ENCODE data around the gene LCOR.
"Not testable (repeated sequence)": the region's sequence is repeated elsewhere in the genome, so short reads cannot be mapped to it uniquely, and the experiment has no call there.

LCOR gene

DNA sequence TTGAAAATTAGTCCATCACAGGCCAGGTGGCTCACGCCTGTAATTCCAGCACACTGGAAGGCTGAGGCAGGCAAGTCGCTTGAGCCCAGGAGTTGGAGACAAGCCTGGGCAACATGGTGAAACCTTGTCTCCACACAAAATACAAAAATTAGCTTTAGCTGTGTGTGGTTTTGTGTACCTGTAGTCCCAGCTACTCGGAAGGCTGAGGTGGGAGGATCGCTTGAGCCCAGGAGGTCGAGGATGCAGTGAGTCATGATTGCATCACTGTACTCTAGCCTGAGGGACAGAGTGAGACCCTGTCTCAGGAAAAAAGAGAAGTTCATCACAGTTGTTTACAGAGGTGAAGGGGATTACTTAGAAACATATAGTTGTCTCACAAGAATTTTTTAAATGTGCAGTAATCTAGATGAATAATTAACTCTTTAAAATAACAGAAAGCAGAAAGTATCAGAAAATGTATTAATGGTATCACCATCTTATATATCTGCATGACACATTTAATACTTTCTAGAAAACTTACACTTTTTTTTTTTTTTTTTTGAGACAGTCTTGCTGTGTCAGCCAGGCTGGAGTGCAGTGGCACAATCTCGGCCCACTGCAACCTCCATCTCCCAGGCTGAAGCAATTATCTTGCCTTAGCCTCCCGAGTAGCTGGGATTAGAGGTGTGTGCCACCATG, 8.9 kb downstream of the LCOR start:
- DNase-seq, result no peak

DNA sequence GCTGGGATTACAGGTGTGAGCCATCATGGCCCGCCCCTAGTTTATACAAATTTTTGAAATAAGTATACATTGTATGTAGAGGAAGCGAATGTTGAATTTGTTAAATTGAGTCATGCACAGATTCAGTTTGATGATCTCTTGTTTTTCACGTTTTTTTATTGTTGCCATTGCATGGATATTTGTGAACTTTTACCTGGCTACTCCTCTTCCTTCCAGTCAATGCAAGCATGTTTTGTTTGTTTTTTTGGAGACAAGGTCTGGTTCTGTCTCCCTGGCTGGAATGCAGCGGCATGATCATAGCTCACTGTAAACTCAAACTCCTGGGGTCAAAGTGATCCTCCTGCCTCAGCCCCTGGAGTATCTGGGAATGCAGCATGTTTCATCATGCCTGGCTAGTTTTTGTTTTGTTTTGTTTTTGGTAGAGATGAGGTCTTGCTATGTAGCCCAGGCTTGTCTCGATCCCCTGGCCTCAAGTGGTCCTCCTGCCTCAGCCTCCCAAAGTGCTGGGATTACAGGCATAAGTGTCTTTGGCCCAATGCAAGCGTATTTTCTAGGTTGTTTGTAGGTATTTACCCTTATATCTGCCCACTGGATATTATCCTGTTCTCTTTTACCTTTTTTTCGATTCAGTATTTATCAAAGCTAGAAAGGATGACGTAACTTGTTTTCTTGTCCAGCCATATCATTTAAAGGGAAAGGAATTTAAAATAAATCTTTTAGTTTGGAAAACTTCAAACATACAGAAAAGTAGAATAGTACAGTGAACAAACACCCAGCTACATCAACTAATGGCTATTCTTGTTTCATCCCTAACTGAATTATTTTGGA, 11.0 kb downstream of the LCOR start:
- no peak for DNase-seq

DNA sequence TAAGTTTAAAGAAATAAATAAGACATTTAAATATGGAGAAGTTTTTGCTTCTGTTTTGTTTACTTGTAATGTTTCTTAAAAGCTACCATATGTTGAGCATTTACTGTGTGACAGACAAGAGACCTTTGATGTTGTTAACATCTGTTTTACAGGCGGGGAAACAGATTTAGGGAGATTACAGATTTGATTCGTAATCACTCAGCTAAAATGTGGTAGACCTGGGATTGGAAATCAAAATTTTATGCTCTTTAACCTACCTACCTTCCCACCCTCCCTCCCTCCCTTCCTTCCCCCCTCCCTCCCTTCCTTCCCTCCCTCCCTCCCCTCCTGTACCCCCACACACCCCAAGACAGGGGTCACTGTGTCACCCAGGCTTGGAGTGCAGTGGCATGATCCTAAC, 11.7 kb downstream of the LCOR start:
- no peak for DNase-seq

DNA sequence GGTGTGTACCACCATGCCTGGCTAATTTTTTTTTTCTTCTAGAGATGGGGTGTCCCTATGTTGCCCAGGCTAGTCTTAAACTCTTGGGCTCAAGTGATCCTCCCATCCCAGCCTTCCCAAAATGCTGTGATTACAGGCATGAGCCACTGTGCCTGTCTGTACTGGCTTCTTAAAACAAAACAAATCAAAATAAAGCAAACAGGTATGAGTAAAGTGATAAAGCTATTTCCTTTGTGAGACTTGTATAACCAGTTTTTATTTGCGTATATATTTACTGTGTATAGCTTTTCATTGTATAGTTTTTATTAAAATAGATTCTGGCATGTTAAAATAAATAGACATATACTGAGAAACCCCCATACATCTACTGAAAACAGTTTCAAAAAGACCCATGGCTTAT, 14.3 kb downstream of the LCOR start:
- no peak for DNase-seq

DNA sequence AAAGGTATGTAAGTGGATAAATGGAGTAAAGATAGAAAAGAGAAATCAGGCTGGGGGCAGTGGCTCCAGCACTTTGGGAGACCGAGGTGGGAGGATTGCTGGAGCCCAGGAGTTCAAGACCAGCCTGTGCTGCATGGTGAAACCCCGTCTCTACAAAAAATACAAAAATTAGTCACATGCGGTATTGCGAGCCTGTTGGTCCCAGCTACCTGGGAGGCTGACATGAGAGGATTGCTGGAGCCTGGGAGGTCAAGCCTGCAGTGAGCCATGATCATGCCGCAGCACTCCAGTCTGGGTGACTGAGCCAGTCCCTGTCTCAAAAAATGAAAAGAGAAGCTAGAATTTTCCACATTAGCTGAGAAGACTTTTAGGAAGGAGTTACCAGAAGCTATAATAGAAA, 14.8 kb downstream of the LCOR start:
- no peak for DNase-seq

GRCh38 chr10:96847356-96847755, 15.3 kb downstream of the LCOR start:
- not testable (repeated sequence) for DNase-seq

- DNase-seq, result no peak
These were observed 18.0 kb downstream of the LCOR start for GRCh38 chr10:96850113-96850512.

- DNase-seq, result no peak
These were observed 18.7 kb downstream of the LCOR start for GRCh38 chr10:96850825-96851224.

- no peak for DNase-seq
These were observed 19.2 kb downstream of the LCOR start for GRCh38 chr10:96851281-96851680.

- DNase-seq, result no peak
These were observed 24.2 kb downstream of the LCOR start for GRCh38 chr10:96856317-96856716.

- no peak for DNase-seq
These were observed 25.4 kb downstream of the LCOR start for GRCh38 chr10:96857301-96858012.

GRCh38 chr10:96858038-96858705, 26.1 kb downstream of the LCOR start:
- DNase-seq, result no peak

DNA sequence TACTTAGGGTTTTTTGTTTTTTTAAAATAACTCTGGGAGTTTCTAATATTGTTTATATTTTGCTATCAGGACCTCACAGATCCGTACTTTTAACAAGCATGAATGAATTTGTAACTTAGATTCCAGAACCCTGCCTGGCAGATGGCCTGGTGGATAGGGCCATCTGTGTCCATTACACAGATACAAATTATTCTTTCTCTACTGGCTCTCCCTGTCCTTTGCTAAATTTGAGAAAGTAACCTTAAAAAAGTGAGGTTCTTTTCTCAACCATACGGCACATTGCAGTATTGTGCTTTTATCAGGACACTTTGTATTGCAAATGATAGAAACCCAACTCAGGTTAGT, 26.6 kb downstream of the LCOR start:
- DNase-seq, result no peak

DNA sequence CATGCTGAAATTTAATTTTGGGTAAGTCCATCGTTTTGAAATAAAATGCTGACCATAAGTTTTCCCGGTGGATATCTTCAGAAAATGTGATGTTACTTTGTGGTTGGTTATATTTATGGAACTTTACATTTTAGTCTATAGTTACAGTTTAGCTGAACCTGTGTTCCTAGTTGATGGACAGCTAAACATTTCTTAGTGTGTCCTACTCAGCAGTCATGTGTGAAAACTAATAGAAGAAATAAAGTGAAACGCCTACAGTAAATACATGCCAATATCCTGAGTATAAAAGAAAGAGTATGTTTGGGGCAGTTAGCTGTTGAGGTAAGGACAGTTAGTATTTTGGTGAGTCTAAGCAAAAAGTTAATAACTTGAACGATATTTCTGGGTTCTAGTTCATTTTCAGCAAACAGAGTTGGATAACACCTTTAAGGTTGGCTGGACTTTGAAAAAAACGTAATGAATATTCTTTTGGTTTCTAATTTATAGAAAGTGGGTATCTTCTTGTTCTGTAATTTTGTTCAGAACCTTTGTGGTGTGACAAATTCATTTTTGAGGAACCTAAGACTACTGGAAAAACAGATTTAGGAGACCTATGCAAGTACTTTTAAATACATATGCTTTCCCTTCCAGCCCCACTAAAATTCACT, 28.7 kb downstream of the LCOR start:
- DNase-seq, result no peak

- no peak for DNase-seq
These were observed 31.9 kb downstream of the LCOR start for GRCh38 chr10:96863922-96864543.

GRCh38 chr10:96873086-96873485, 41.0 kb downstream of the LCOR start:
- DNase-seq, result no peak

- DNase-seq, result no peak
These were observed 41.8 kb downstream of the LCOR start for GRCh38 chr10:96873756-96874467.

DNA sequence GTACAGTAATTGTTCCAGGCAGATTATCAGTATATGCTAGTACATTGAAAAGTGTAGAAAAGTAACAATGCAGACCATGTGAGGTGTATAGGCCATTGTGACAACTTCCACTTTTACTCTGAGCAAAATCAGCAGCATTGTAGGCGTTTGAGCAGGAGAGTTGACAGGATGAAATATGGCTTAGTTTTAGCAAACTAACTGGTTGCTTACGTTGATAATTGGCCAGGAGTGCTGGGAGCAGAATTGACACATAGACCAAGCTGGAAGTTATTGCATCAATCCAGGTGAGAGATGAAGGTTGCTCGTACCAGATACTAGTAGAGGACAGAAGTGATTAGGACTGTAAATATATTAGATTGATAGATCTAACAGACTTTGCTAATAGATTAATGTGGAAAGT, 46.0 kb downstream of the LCOR start:
- DNase-seq, result no peak

GRCh38 chr10:96880575-96880974, 48.5 kb downstream of the LCOR start:
- DNase-seq, result no peak

DNA sequence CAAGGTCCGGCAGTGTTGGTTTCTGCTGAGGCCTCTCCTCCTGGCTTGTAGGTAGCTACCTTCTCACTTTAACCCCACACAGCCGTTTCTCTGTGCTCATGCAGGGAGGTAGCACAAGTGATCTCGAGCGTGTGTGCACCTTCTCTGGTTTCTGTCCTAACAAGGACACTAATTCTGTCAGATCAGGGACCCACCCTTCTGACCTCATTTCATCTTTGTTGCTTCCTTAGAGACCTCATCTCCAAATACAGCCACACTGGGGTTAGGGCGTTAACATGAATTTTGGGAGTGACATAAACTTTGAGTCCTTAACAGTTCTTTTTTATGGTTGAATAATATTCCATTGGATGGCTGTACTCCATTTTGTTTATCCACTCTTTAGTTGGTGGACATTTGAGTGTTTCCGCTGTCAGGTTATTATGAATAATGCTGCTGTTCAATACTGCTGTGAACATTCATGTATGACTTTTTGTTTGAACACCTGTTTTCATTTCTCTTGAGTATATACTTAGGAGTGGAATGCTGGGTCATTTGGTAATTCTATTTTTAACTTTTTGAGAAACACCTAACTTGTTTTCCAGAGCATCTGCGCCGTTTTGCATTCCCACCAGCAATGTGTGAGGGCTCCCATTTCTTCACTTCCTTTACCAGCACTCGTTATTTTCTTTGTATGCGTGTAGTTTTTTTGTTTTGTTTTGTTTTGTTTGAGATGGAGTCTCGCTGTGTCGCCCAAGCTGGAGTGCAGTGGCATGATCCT, 57.5 kb downstream of the LCOR start:
- no peak for DNase-seq

GRCh38 chr10:96890172-96890513, 58.0 kb downstream of the LCOR start:
- DNase-seq, result no peak
